Measurements from ENCODE around the gene HOXB6. TPM values are rescaled to one million over a fixed set of nuclear protein-coding genes. Genes with fewer than 3 reads are reported as not detected.

HOXB6 gene
- total and polyA plus RNA-seq, 8 donors: 0.12 to 1.8 (median 0.69) TPM

DNA sequence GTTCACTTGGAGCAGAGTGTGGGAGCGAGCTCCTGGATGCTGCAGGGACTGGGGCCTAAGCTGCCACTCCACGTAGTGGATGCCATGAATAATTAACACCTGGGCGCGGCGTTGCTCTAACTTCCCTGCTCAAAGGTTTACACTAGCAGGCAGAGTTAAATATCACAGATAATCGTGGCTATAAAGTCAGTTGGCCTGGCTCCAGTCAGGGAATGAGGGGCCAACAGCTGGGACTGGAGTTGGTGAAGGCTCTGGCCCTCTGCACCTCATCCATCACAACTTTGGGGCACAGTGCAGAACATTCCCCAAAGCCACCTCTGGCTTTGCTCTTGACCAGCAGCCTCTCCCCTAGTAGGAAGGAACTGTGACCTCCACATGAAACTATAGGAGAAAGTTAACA lies 37.6 kb downstream of the HOXB6 start:
- Histone ChIP-seq H3K27me3 (peaks cover 0 to 28% (median 2%) of the 10 kb centered on the region in 4 donors), H3K9me3 (no peaks in the 10 kb centered on the region), H3K36me3 (no peaks in the 10 kb centered on the region), H3K4me3 (no peak overlapping the region), H3K27ac (no peak overlapping the region), H3K4me1 (no peaks in the 10 kb centered on the region)
- 41 to 44% methylated on average over 6 of the region's 6 CpGs for WGBS, 2 donors
- FAIRE-seq: no peak
- TF ChIP-seq, protein P1, sequence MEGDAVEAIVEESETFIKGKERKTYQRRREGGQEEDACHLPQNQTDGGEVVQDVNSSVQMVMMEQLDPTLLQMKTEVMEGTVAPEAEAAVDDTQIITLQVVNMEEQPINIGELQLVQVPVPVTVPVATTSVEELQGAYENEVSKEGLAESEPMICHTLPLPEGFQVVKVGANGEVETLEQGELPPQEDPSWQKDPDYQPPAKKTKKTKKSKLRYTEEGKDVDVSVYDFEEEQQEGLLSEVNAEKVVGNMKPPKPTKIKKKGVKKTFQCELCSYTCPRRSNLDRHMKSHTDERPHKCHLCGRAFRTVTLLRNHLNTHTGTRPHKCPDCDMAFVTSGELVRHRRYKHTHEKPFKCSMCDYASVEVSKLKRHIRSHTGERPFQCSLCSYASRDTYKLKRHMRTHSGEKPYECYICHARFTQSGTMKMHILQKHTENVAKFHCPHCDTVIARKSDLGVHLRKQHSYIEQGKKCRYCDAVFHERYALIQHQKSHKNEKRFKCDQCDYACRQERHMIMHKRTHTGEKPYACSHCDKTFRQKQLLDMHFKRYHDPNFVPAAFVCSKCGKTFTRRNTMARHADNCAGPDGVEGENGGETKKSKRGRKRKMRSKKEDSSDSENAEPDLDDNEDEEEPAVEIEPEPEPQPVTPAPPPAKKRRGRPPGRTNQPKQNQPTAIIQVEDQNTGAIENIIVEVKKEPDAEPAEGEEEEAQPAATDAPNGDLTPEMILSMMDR (IDR thresholded peaks at IDR 0.05): no peak
- no peak for ATAC-seq
- no peak for DNase-seq
- intact Hi-C loops (cut with DNase I): no loop called here

DNA sequence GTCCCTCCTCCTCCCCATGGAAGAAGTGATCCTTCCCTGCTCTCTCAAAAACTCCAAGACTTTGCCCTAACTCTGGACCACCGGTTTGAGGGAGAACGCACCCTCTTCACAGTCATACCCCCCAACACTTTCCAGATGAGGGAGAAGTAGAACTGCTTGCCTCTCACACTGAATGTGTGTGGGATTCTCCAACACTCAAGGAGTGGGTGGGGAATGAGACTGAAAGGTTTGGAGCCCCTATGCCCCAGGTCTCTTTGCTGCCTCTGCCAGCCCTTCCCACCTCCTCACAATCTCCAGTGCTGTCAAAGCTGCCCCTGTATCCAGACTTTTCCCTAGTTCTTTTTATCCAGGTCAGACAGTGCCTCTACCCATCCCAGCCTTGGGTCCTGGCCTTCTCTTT lies 38.1 kb downstream of the HOXB6 start:
- no peak for FAIRE-seq
- TF ChIP-seq, protein P1 (IDR thresholded peaks at IDR 0.05): no peak
- no peak overlapping the region for H3K4me3 ChIP-seq

DNA sequence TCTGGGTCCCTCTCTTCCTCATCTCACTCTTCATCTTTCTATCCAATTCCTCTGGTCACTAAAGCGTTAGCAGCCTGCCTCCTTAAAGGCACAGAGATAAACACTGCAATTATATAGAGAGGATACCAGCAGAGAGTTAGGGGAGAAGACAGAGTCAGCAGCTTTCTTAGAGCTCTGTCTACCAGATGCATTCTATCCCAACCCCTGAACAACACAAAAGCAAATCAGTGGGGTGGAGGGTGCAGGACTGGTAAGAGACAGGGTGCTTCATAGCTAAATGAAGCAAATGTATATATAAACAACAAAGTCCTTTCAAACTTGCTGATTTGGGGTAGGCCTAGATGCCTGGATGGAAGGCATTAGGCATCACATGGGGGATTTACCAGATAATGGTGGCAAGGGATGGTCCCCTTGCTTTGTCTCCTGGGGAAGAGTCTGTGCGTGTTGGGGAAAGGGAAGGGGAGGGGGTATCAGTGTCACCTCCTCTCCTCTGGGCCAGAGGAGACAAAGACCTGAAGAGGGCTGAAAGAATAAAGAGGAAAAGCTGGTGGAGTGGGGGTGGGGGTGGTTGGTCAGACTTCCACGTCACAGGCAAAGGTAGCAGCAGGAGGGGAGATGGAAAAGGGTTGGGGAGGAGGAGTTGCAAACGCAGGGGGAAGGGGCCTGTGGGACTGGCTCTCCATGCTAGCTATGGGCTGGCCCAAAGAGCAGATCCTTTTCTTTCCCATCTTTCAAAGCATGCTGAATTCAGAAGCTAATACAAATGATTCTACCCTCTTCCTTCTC lies 38.7 kb downstream of the HOXB6 start:
- no peak for ATAC-seq
- no peak for FAIRE-seq
- H3K36me3 ChIP-seq: no peaks in the 10 kb centered on the region
- TF ChIP-seq, protein P1 (IDR thresholded peaks at IDR 0.05): no peak
- H3K4me1 ChIP-seq: no peaks in the 10 kb centered on the region
- H3K27me3 ChIP-seq: peaks cover 0 to 28% (median 2%) of the 10 kb centered on the region in 4 donors
- no peak overlapping the region for H3K27ac ChIP-seq
- no peak for DNase-seq
- WGBS, 2 donors: 45 to 54% methylated on average over 4 of the region's 4 CpGs
- H3K9me3 ChIP-seq: no peaks in the 10 kb centered on the region
- intact Hi-C loops (cut with DNase I): no loop called here
- H3K4me3 ChIP-seq: no peak overlapping the region

More for the DNA sequence above, 38.1 kb downstream of the HOXB6 start:
- Histone ChIP-seq H3K4me1 (no peaks in the 10 kb centered on the region), H3K27me3 (peaks cover 0 to 28% (median 2%) of the 10 kb centered on the region in 4 donors), H3K27ac (no peak overlapping the region), H3K36me3 (no peaks in the 10 kb centered on the region), H3K9me3 (no peaks in the 10 kb centered on the region)
- DNase-seq: no peak
- 36 to 53% methylated on average over 2 of the region's 2 CpGs for WGBS, 2 donors
- intact Hi-C loops (cut with DNase I): no loop called here
- ATAC-seq: no peak

DNA sequence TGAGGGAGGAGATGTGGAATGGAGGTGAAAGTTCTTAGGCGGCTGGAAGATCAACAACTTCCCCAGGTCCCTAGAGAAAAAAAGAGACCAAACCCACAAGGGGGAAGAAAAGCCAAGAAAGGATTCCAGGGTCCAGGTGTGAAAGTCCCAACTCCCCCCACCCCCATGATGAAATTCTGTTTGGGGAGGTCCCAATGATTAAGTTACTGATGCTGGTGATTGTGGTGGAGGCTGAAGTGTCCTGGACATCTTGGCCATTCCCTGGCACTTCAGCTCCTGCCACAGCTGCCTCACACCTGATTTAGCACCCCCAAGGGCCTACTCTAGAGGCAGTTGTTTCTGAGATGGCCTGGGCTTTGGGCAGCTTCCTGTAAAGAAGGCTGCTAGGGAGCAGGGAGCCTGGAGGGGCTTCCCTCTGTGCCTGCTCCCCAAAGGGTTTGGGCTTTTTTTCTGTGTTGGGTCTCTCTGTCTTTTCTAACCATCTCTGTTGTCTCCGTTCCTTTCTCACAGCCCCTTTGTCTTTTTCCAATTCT lies 39.7 kb downstream of the HOXB6 start:
- FAIRE-seq (no peak), DNase-seq (no peak), ATAC-seq (no peak)
- intact Hi-C loops (cut with DNase I): no loop called here
- Histone ChIP-seq H3K9me3 (no peaks in the 10 kb centered on the region), H3K4me3 (no peak overlapping the region), H3K27me3 (peaks cover 0 to 22% (median 2%) of the 10 kb centered on the region in 4 donors), H3K27ac (no peak overlapping the region), H3K36me3 (no peaks in the 10 kb centered on the region), H3K4me1 (no peaks in the 10 kb centered on the region)
- WGBS, 2 donors: 59 to 66% methylated on average over 2 of the region's 2 CpGs
- TF ChIP-seq, protein P1 (IDR thresholded peaks at IDR 0.05): no peak
